AG09309 (cell line): ENCODE measurements around the gene ITPR3.

Source experiments
- DNase-seq: peaks from one replicate; pipeline ENCODE4 v3.0.0-alpha.2; 2010; ENCODE audit warnings: low read depth
- H3K4me3 ChIP-seq: 2 replicates; pipeline ENCODE4 v1.5.1; 2011; ENCODE audit warnings: mild to moderate bottlenecking, low read depth, low read length, moderate library complexity; ENCODE audit not compliant: control insufficient read depth
- CTCF ChIP-seq: IDR thresholded peaks from 2 replicates; pipeline ENCODE4 v1.5.1; 2011; ENCODE audit warnings: mild to moderate bottlenecking, low read depth, low read length, inconsistent platforms; ENCODE audit not compliant: insufficient read depth, control insufficient read depth; ENCODE audit errors: missing control alignments

The ITPR3 gene

GRCh38 chr6:33659986-33660385 lies 38.9 kb downstream of the ITPR3 start:
- H3K4me3 ChIP-seq, result no peak overlapping the region
- no peak for TF ChIP-seq CTCF
- DNase-seq, result no peak

GRCh38 chr6:33661106-33661838 lies 40.1 kb downstream of the ITPR3 start:
- no peak overlapping the region for H3K4me3 ChIP-seq
- DNase-seq, result no peak
- no peak for TF ChIP-seq CTCF

- no peak overlapping the region for H3K4me3 ChIP-seq
- DNase-seq, result no peak
- no peak for TF ChIP-seq CTCF
Observed at GRCh38 chr6:33662318-33662717, 41.2 kb downstream of the ITPR3 start.

- no peak for DNase-seq
- H3K4me3 ChIP-seq, result no peak overlapping the region
- TF ChIP-seq CTCF, result no peak
Observed at GRCh38 chr6:33663028-33663427, 41.9 kb downstream of the ITPR3 start.

GRCh38 chr6:33663727-33664449 lies 42.8 kb downstream of the ITPR3 start:
- no peak for DNase-seq
- no peak overlapping the region for H3K4me3 ChIP-seq
- no peak for TF ChIP-seq CTCF

- TF ChIP-seq CTCF, result no peak
- DNase-seq, result no peak
- H3K4me3 ChIP-seq, result no peak overlapping the region
Observed at GRCh38 chr6:33664506-33665057, 43.5 kb downstream of the ITPR3 start.
